Right atrium auricular region (tissue), 2 donors: ENCODE measurements around the gene KLF16. TPM values are rescaled to one million over a fixed set of nuclear protein-coding genes. Genes with fewer than 3 reads are reported as not detected.

Experiments used
- DNase-seq: peaks from one replicate; pipeline ENCODE4 v3.0.0-alpha.2; 2019; ENCODE audit warnings: low spot score
- H3K27ac ChIP-seq, 2 donors: fragments of 200-600 bp; sonication (generic); 1 replicate in 1 of 2; 2 replicates in 1 of 2; pipeline ENCODE4 v1.5.1; 2016 to 2019
- H3K27me3 ChIP-seq, 2 donors: fragments of 200-600 bp; sonication (generic); one replicate each; pipeline versions ENCODE4 v1.5.1 to v1.6.0; 2017 to 2019
- H3K36me3 ChIP-seq: fragments of 200-600 bp; sonication (generic); one replicate; pipeline ENCODE4 v1.5.1; 2016
- H3K4me1 ChIP-seq, 2 donors: fragments of 200-600 bp; sonication (generic); one replicate each; pipeline versions ENCODE4 v1.5.1 to v1.6.0; 2017 to 2019
- H3K4me3 ChIP-seq, 2 donors: fragments of 200-600 bp; sonication (generic); 1 replicate in 1 of 2; 2 replicates in 1 of 2; pipeline ENCODE4 v1.5.1; 2017 to 2019; ENCODE audit warnings: mild to moderate bottlenecking in 1 of 2, moderate library complexity in 1 of 2
- H3K9me3 ChIP-seq, 2 donors: fragments of 200-600 bp; sonication (generic); one replicate each; pipeline ENCODE4 v1.5.1; 2019
- CTCF ChIP-seq, 2 donors: fragments of 200-600 bp; sonication (generic); IDR thresholded peaks; one replicate each; pipeline ENCODE4 v1.5.1; 2019; ENCODE audit warnings: antibody characterized with exemption in 2 of 2
- total RNA-seq, 2 donors: library from RNA; depleted of rRNA; stranded (reverse); fragments of >200 nt; gene quantifications; one replicate each; pipeline ENCODE4 v1.1.0, GENCODE V29; 2016

The KLF16 gene
- total RNA-seq, 2 donors from 2014 or later: 4.4 to 5.6 TPM

DNA sequence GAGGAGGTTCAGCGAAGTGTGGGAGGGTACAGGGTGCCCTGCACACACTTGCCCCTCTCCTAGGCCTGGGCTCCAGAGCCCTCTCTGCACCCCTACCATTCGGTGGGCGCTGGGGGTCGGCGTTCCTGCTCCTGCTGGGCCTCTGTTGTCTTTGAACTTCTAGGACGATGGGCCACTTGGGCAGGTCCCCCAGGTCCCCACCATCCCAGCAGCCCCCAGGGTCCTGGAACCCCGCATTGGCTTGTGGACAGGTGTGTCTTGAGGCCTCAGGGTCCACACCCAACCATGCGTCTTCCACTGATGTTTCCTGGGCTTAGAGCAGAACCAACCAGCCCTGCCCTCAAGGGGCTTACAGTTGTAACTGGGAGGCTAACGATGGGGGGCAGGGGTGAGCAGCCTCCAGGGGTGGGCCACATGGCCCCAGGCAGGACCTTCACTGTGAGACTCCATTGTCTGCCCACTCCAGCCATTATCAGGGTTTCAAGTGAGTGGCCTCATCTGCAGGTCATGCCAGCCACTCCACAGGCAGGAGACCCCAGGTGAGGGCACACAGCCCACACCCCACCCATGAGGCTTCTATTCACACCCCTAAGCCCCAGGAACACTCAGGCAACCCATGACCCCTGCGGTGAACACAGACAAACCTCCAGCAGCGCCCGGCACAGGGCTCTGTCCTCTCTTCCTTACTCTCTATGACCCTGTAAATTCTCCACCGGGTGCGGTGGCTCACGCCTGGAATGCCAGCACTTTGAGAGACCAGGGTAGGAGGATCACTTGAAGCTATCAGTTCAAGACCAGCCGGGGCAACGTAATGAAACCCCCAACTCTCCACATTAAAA lies 2.0 kb upstream of the KLF16 start:
- H3K4me1 ChIP-seq: peaks cover 0 to 31% of the 10 kb centered on the region in 2 donors
- no peaks in the 10 kb centered on the region for H3K9me3 ChIP-seq
- H3K36me3 ChIP-seq: no peaks in the 10 kb centered on the region
- peak overlapping the region; percentile 88 to 90 for H3K27ac ChIP-seq
- no peak for TF ChIP-seq CTCF (IDR thresholded peaks at IDR 0.05)
- no peak for DNase-seq
- no peaks in the 10 kb centered on the region for H3K27me3 ChIP-seq
- H3K4me3 ChIP-seq: peak overlapping the region in 1 of 2 donors; percentile 64

DNA sequence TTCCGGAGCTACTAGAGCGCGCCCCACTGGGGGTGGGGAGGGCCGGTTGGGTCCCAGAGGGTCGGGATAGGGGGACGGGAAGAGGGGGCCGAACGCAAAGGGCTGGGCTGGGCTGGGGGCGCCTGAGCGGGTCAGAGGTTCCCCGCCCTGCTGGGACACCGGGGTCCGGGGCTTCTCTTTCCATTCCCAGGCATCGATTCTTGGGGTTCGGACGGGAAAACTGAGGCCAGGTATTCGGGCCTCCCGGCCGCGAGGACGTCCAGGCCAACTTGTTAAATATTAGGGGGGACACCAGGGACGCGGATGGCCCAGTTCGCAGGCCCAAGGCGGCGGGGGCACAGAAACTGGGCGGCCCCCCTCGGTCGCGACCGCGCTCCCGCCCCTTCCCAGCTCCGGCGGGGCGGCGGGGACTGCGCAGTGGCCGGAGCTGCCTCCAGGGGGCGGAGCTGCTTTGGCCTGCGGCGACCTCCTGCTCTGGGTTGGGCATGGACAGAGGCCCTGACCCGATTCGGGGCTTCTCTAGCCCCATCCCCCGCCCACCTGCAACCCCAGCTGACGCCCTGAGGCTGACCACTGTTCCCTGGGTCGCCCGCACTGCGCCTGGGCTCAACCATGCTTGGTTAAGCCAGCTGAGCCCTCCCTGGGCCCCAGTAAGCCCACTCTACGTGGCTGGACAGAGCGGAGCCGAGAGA lies 1.2 kb upstream of the KLF16 start:
- no peak for DNase-seq
- no peaks in the 10 kb centered on the region for H3K9me3 ChIP-seq
- H3K4me1 ChIP-seq: peaks cover 0 to 39% of the 10 kb centered on the region in 2 donors
- peak; percentile 74 to 95 for TF ChIP-seq CTCF (IDR thresholded peaks at IDR 0.05)
- H3K4me3 ChIP-seq: peak overlapping the region; percentile 64 to 66
- H3K27ac ChIP-seq: peak overlapping the region; percentile 88 to 90
- H3K36me3 ChIP-seq: no peaks in the 10 kb centered on the region
- H3K27me3 ChIP-seq: no peaks in the 10 kb centered on the region

DNA sequence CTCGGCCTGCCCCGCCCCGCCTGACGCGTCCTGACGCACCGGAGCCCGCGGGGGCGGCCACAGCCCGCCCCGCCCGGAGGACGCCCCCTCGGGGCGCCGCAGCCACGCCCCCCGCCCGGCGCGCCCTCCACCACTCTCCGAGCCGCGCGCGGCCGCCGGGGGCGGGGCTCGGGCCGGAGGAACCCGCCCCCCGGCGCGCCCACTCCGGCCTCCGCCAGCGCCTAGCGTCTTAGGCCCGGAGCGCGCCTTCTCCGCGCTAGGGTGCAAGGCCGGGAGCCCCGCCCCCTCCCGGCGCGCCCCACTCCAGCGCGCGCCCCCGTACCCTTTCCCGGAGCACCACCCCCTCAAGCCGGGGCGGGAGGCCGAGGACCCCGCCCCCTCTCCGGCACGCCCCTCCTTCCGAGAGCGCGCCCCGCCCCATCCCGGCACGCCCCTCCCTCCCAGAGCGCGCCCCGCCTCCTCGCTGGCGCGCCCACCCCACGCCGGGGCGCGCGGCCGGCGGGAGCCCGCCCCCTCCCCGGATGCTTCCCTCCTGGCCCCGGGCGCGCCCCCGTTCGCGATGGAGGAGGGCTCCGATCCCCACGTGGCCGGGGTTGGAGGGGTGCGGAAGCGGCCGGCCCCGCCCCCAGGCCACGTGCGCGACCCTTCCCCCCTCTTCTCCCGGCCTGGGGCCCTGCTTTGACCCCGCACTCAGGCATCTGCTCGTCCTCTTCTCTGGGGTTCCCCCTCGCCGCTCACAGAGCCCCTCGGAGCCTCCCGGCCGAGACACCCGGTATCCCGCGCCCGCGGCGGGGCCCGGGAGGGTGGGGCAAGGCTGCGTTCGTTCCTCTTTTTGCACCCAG lies 480 bp upstream of the KLF16 start:
- Histone ChIP-seq H3K9me3 (no peaks in the 10 kb centered on the region), H3K27me3 (no peaks in the 10 kb centered on the region), H3K36me3 (no peaks in the 10 kb centered on the region), H3K27ac (peak overlapping the region; percentile 88 to 90), H3K4me1 (peaks cover 0 to 46% of the 10 kb centered on the region in 2 donors), H3K4me3 (peak overlapping the region; percentile 66 to 71)
- TF ChIP-seq CTCF (IDR thresholded peaks at IDR 0.05): no peak
- peak; percentile 84 for DNase-seq

DNA sequence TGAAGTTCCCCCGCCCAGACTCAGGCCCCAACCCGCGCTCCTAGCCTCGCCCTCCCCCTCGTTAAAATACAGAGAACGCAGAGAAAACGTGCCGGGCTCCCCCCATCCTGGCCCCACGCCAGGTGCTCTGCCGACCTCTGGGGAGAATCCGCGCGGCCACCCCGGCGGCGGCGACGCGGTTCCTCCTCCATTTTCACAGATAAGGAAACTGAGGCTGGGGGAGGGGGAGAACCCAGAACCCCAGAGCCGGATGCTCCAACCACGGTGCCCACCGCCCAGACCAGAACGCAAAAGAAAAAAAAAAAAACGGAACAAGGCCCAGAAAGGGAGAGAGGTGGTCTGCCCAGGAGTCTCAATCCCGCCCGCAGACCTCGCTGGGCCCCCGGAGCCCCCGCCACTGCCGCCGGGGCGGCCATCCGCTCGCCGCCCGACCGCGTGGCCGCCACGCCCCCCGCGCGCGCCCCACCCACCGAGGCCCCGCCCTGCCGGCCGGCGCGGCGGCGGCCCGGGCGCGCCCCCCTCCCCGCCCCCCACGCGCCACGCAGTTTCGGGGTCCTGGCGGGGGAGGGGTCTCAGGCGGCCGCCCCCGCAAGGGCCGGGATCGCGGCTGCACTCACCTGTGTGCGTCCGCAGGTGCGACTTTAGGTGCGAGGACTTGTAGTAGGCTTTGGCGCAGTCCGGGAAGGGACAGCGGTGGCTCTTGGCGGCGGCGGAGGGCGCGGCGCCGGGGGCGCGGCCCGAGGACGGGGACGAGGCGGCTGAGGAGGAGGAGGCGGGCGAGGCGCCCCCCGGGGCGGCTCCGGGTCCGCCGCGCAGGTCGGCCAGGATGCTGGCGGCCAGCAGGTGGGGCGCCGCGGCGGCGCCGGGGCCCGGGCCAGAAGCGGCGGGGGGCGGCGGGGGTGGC lies 703 bp downstream of the KLF16 start:
- Histone ChIP-seq H3K27me3 (no peaks in the 10 kb centered on the region), H3K4me1 (peaks cover 0 to 58% of the 10 kb centered on the region in 2 donors), H3K36me3 (no peaks in the 10 kb centered on the region), H3K27ac (peak overlapping the region; percentile 53 to 66), H3K9me3 (no peaks in the 10 kb centered on the region), H3K4me3 (peak overlapping the region; percentile 71 to 73)
- TF ChIP-seq CTCF (IDR thresholded peaks at IDR 0.05): no peak
- DNase-seq: no peak

GRCh38 chr19:1862068-1862423 lies 1.3 kb downstream of the KLF16 start:
- Histone ChIP-seq H3K36me3 (no peaks in the 10 kb centered on the region), H3K27ac (peak overlapping the region; percentile 20 to 52), H3K9me3 (no peaks in the 10 kb centered on the region), H3K4me1 (peaks cover 0 to 65% of the 10 kb centered on the region in 2 donors), H3K27me3 (no peaks in the 10 kb centered on the region), H3K4me3 (peak overlapping the region; percentile 71 to 73)
- no peak for TF ChIP-seq CTCF (IDR thresholded peaks at IDR 0.05)
- no peak for DNase-seq
